Eye (tissue), 1 donor: Measurements from ENCODE around the gene LPGAT1.
"Not testable (repeated sequence)": the region's sequence is repeated elsewhere in the genome, so short reads cannot be mapped to it uniquely, and the experiment has no call there.

Experiments
- DNase-seq: peaks from one replicate; pipeline ENCODE4 v3.0.0-alpha.2; 2015

LPGAT1 gene

GRCh38 chr1:211830328-211831142 is at the start of gene LPGAT1:
TSS of gene LPGAT1 (minus strand) at chr1:211830763. CDS start at chr1:211829296, 1,467 bp downstream.
- peak; percentile 91 for DNase-seq

- DNase-seq = no peak
Measured at GRCh38 chr1:211879475-211879874, 48.9 kb upstream of the LPGAT1 start.

DNA sequence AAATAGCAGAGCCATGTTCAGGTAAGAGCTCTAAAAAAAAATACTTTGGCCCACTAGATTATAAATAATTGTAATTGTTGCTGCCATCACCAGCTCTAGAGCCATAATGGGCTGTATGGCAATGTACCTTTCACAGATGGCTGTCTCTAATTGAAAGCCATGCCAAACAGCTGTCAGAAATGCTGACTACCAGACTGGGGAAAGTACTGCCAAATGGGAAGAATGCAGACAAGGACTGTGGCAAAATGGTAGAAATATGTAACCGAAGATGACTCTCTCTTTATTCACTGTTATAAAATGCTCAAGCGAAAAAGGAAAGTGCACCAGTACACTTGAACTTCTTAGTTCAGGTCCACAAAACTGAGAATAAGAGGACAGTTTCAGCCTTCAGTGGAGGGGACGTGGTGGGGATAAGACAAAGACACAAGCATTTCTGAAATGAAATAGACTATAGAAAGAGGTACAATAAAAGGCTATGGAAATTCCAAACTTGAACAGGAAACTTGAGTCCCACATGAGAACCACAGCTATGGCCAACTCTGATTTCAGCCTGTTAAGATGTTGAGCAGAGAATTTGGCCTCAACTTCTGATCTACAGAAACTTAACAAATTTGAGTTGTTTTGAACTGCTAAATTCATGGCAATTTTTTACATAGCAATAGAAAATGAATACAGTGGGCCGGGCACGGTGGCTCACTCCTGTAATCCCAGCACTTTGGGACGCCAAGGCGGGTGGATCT is 46.5 kb upstream of the LPGAT1 start:
- no peak for DNase-seq

- no peak for DNase-seq
Measured at GRCh38 chr1:211875541-211875940, 45.0 kb upstream of the LPGAT1 start.

GRCh38 chr1:211874521-211875347 is 44.2 kb upstream of the LPGAT1 start:
- DNase-seq = no peak

DNA sequence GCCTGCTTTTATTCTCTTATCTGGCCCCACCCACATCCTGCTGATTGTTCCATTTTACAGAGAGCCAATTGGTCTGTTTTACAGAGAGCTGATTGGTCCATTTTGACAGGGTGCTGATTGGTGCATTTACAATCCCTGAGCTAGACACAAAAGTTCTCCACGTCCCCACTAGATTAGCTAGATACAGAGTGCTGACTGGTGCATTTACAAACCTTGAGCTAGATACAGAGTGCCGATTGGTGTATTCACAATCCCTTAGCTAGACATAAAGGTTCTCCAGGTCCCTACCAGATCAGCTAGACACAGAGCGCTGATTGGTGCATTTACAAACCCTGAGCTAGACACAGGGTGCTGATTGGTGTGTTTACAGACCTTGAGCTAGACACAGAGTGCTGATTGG is 43.2 kb upstream of the LPGAT1 start:
- not testable (repeated sequence) for DNase-seq

- DNase-seq = no peak
Measured at GRCh38 chr1:211870156-211870555, 39.6 kb upstream of the LPGAT1 start.

- no peak for DNase-seq
Measured at GRCh38 chr1:211865180-211865579, 34.6 kb upstream of the LPGAT1 start.

- DNase-seq = no peak
Measured at GRCh38 chr1:211859405-211859804, 28.8 kb upstream of the LPGAT1 start.

DNA sequence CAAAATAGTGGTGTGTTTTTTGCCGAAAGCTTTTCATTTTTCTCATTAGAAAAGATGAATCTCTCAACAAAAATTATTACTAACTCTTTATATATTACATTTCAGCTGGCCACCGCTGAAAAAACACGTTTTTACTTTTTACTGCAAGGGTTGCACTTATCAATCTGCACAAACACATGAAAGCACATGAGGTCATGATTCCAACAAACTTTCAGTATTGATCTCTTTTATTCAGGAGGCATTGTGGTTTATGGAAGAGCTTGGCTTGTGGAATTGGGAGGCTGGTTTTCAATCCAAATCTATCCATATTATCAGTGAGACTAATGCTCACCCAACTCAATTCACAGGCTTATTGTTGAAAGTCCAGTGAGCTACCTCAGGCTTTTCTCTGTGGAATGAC is 20.6 kb upstream of the LPGAT1 start:
- DNase-seq = no peak

- DNase-seq = no peak
Measured at GRCh38 chr1:211843507-211844298, 13.1 kb upstream of the LPGAT1 start.

GRCh38 chr1:211843018-211843417 is 12.5 kb upstream of the LPGAT1 start:
- no peak for DNase-seq

- no peak for DNase-seq
Measured at GRCh38 chr1:211842518-211842917, 12.0 kb upstream of the LPGAT1 start.

- DNase-seq = no peak
Measured at GRCh38 chr1:211839106-211839505, 8.5 kb upstream of the LPGAT1 start.

DNA sequence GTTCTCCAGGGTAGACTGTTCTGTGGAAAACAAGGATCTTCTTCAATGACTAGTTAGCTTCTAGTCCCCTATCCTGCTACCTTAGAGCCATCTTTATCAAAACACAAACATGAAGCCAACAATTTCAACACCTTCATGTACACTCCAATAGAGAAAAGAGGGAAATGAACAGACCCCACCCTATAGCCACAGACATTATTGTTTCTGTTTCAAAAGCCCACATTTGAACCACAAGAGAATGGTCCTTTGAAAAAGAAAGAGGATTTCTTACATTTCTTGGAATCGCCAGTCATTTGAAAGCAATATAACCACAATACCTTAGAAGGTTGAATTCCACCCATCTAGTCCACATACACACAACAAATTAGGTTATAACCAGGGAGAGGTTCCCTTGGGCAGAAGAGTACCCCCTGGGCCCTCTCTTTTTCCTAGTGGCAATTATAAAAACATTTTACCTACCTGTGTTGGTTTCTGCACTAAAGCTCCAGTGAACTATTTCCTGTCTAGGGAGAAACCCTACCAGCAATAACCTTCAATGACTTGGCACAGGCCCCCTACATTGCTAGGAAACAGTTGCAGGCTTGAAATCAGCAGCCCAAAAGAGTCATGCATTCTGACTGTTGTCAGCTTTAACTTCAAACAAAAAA is 2.7 kb upstream of the LPGAT1 start:
- no peak for DNase-seq

- no peak for DNase-seq
Measured at GRCh38 chr1:211832661-211833060, 2.1 kb upstream of the LPGAT1 start.

DNA sequence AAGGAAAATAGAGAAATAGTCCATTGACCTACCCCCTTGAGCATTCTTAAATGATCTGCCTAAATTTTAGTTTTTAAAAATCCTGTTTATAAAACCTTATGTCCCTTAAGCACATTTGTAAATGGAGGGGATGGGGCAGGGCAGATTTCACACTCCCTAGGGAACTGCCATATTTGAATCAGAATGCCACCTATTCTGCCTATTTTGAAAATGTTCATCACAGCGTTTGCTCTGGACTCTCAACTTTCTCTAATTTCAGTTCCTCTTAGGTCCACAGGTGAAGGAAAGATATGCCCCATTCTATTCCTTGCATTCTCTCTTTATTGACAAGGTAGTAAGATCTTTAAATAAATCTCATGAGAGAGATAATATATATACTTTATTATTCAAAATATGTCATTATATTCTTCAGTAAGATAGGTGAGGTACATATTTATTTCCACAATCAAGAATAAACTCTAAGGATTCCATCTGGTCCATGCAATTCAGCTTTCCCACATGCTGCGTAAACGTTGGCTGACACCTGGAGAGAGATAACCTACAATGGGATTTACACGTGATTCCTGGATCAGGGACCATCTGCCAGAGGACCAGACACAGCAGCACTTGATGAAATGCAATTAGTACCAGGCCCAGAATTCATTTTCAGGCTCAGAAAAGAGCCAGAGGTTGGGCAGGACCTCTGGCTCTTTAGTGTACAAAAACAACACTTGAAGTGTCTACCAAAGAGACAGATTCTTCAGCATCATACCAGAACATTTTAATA is 1.2 kb upstream of the LPGAT1 start:
- DNase-seq = no peak

GRCh38 chr1:211830055-211830327 is 572 bp downstream of the LPGAT1 start:
- no peak for DNase-seq

- DNase-seq = peak; percentile 83
Measured at GRCh38 chr1:211829343-211830054, 1.1 kb downstream of the LPGAT1 start.

- no peak for DNase-seq
Measured at GRCh38 chr1:211828584-211829342, 1.8 kb downstream of the LPGAT1 start.
